Neural cell (in vitro differentiated cells): ENCODE data around the gene ETFB. TPM values are rescaled to one million over a fixed set of nuclear protein-coding genes. Genes with fewer than 3 reads are reported as not detected.
A peak's percentile ranks its signal among the peaks of the same experiment; 100 is the strongest.

Experiments used
- H2AFZ ChIP-seq: fragments of 200-600, 300-800 bp; sonication (generic), shearing (Covaris generic); 2 replicates; pipeline ENCODE4 v1.6.0; 2014; ENCODE audit warnings: low read depth, mild to moderate bottlenecking, antibody characterized with exemption, low read length, moderate library complexity
- H3F3A ChIP-seq: fragments of 200-600 bp; shearing (Covaris generic); 2 replicates; pipeline ENCODE4 v1.6.1; 2016; ENCODE audit warnings: mild to moderate bottlenecking, moderate library complexity, mixed read lengths, antibody characterized with exemption, low read length; ENCODE audit not compliant: insufficient read depth, poor library complexity, severe bottlenecking
- H3K27ac ChIP-seq: fragments of 200-600, 300-800 bp; sonication (generic), shearing (Covaris generic); 2 replicates; pipeline ENCODE4 v1.5.1; 2014; ENCODE audit warnings: mild to moderate bottlenecking, low read length, moderate library complexity
- H3K27me3 ChIP-seq: fragments of 300-800, 200-600 bp; sonication (generic), shearing (Covaris generic); 2 replicates; pipeline ENCODE4 v1.6.0; 2014; ENCODE audit warnings: mild to moderate bottlenecking, low read depth, low read length, moderate library complexity; ENCODE audit not compliant: insufficient read depth
- H3K36me3 ChIP-seq: fragments of 300-800, 200-600 bp; sonication (generic), shearing (Covaris generic); 2 replicates; pipeline ENCODE4 v1.5.1; 2014; ENCODE audit warnings: mild to moderate bottlenecking, antibody characterized with exemption, low read length, moderate library complexity; ENCODE audit not compliant: insufficient read depth
- H3K4me2 ChIP-seq: fragments of 300-800, 200-600 bp; sonication (generic), shearing (Covaris generic); 2 replicates; pipeline ENCODE4 v1.6.0; 2014; ENCODE audit warnings: mild to moderate bottlenecking, low read length
- H3K4me3 ChIP-seq: fragments of 300-800, 200-600 bp; sonication (generic), shearing (Covaris generic); 2 replicates; pipeline ENCODE4 v1.5.1; 2014; ENCODE audit warnings: mild to moderate bottlenecking, low read length, moderate library complexity
- H3K79me2 ChIP-seq: fragments of 200-600 bp; shearing (Covaris generic); replicated peaks from 2 replicates; pipeline ENCODE4 v1.6.0; 2014; ENCODE audit warnings: mild to moderate bottlenecking, low read length, moderate library complexity; ENCODE audit not compliant: insufficient read depth
- H3K9ac ChIP-seq: fragments of 300-800, 200-600 bp; sonication (generic), shearing (Covaris generic); 2 replicates; pipeline ENCODE4 v1.6.1; 2016; ENCODE audit warnings: mild to moderate bottlenecking, low read length, mixed read lengths
- H3K9me2 ChIP-seq: fragments of 200-600 bp; shearing (Covaris generic); 2 replicates; pipeline ENCODE4 v1.6.1; 2016; ENCODE audit warnings: mild to moderate bottlenecking, low read length, mixed read lengths; ENCODE audit not compliant: insufficient read depth
- H3K9me3 ChIP-seq: fragments of 200-600, 300-800 bp; sonication (generic), shearing (Covaris generic); 2 replicates; pipeline ENCODE4 v1.6.1; 2016; ENCODE audit warnings: mild to moderate bottlenecking, mixed run types, low read length, moderate library complexity, mixed read lengths
- H4K20me1 ChIP-seq: fragments of 200-600 bp; shearing (Covaris generic); 2 replicates; pipeline ENCODE4 v1.6.1; 2016; ENCODE audit warnings: mild to moderate bottlenecking, mixed run types; ENCODE audit not compliant: insufficient read depth
- CTCF ChIP-seq: fragments of 450-650 bp; IDR thresholded peaks from 2 replicates; pipeline ENCODE4 v1.5.1; 2014; ENCODE audit warnings: antibody characterized with exemption, mild to moderate bottlenecking, moderate library complexity; ENCODE audit not compliant: poor library complexity, severe bottlenecking
- EP300 ChIP-seq: fragments of 450-650 bp; conservative IDR thresholded peaks from 2 replicates; pipeline ENCODE4 v1.6.1; 2014; ENCODE audit warnings: antibody characterized with exemption, mild to moderate bottlenecking, moderate library complexity; ENCODE audit not compliant: poor library complexity, severe bottlenecking
- EZH2 ChIP-seq: fragments of 200-600, 300-800 bp; shearing (Covaris generic), sonication (generic); IDR thresholded peaks from 2 replicates; pipeline ENCODE4 v1.6.1; 2014; ENCODE audit warnings: antibody characterized with exemption, low read length, borderline replicate concordance, mild to moderate bottlenecking; ENCODE audit not compliant: insufficient read depth, poor library complexity, severe bottlenecking
- MXI1 ChIP-seq: fragments of 450-650 bp; conservative IDR thresholded peaks from 2 replicates; pipeline ENCODE4 v1.6.1; 2014; ENCODE audit warnings: antibody characterized with exemption, mild to moderate bottlenecking; ENCODE audit not compliant: poor library complexity, severe bottlenecking
- POLR2AphosphoS5 ChIP-seq: IDR thresholded peaks from 2 replicates; pipeline ENCODE4 v1.6.1; 2012
- RAD21 ChIP-seq: fragments of 450-650 bp; conservative IDR thresholded peaks from 2 replicates; pipeline ENCODE4 v1.6.1; 2014; ENCODE audit warnings: antibody characterized with exemption, mild to moderate bottlenecking, moderate library complexity
- REST ChIP-seq: IDR thresholded peaks from 2 replicates; pipeline ENCODE4 v1.6.1; 2012; ENCODE audit warnings: borderline replicate concordance
- SMC3 ChIP-seq: fragments of 450-650 bp; conservative IDR thresholded peaks from 2 replicates; pipeline ENCODE4 v1.6.1; 2014; ENCODE audit warnings: antibody characterized with exemption, mild to moderate bottlenecking, moderate library complexity; ENCODE audit not compliant: poor library complexity
- TAF1 ChIP-seq: IDR thresholded peaks from 2 replicates; pipeline ENCODE4 v1.6.1; 2012; ENCODE audit warnings: low read depth
- polyA plus RNA-seq: library from polyadenylated mRNA; depleted of rRNA; stranded (reverse); fragments of >200 nt; gene quantifications from 2 replicates; pipeline ENCODE4 v1.2.3, GENCODE V29; 2014

Gene ETFB
- polyA plus RNA-seq, 1 donor from 2014 or later: 383 TPM

GRCh38 chr19:51394050-51394836 lies 28.1 kb upstream of the ETFB start:
- H3F3A ChIP-seq: no peaks in the 10 kb centered on the region
- H3K36me3 ChIP-seq: no peaks in the 10 kb centered on the region
- peak overlapping the region; percentile 65 for H3K27ac ChIP-seq
- no peaks in the 10 kb centered on the region for H3K27me3 ChIP-seq
- H2AFZ ChIP-seq: peak overlapping the region; percentile 81
- no peaks in the 10 kb centered on the region for H3K79me2 ChIP-seq
- H3K9me2 ChIP-seq: no peaks in the 10 kb centered on the region
- H4K20me1 ChIP-seq: no peaks in the 10 kb centered on the region
- TF ChIP-seq SMC3: peak; percentile 35
- peak; percentile 31 for TF ChIP-seq EP300
- no peak for TF ChIP-seq TAF1
- peak; percentile 62 for TF ChIP-seq CTCF
- TF ChIP-seq RAD21: peak; percentile 44
- TF ChIP-seq POLR2AphosphoS5: peak; percentile 45
- peak; percentile 99 for TF ChIP-seq MXI1
- TF ChIP-seq EZH2: no peak
- no peak for TF ChIP-seq REST
- peak overlapping the region; percentile 69 for H3K4me3 ChIP-seq
- no peaks in the 10 kb centered on the region for H3K9me3 ChIP-seq
- H3K9ac ChIP-seq: peak overlapping the region; percentile 69
- peak overlapping the region; percentile 94 for H3K4me2 ChIP-seq

GRCh38 chr19:51392701-51393100 lies 26.5 kb upstream of the ETFB start:
- Histone ChIP-seq H3K27me3 (no peaks in the 10 kb centered on the region), H3K9me3 (no peaks in the 10 kb centered on the region), H3F3A (no peaks in the 10 kb centered on the region), H3K9ac (no peak overlapping the region), H4K20me1 (no peaks in the 10 kb centered on the region), H3K4me3 (no peak overlapping the region), H3K27ac (no peak overlapping the region), H3K36me3 (no peaks in the 10 kb centered on the region), H3K9me2 (no peaks in the 10 kb centered on the region), H3K79me2 (no peaks in the 10 kb centered on the region), H3K4me2 (no peak overlapping the region), H2AFZ (no peak overlapping the region)
- TF ChIP-seq SMC3 (no peak), REST (no peak), RAD21 (no peak), TAF1 (no peak), POLR2AphosphoS5 (no peak), CTCF (no peak), MXI1 (no peak), EP300 (no peak)
